ENCODE results near the gene HTT.

DNA sequence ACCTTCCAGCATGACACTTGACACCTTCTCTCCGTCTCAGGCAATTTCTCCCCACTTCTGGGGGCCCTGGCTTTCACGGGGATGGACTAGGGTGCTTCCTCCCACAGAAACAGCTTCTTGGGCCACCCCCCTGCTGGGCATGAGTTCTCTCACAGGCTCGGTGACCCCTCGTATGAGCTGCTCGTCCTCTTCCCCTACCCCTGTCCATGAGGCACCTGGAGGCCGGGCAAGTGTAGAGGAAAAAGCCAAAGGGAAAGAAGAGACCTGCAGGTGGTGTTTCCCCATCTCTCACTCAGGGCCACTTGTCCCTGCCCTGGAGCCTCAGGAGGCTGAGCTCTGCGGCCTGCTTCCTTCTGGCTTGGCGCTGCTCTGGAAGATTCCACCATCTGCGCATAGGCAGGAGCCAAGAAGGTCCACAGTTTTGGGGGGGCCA lies 216.4 kb downstream of the HTT start:
- TF ChIP-seq, protein P1, sequence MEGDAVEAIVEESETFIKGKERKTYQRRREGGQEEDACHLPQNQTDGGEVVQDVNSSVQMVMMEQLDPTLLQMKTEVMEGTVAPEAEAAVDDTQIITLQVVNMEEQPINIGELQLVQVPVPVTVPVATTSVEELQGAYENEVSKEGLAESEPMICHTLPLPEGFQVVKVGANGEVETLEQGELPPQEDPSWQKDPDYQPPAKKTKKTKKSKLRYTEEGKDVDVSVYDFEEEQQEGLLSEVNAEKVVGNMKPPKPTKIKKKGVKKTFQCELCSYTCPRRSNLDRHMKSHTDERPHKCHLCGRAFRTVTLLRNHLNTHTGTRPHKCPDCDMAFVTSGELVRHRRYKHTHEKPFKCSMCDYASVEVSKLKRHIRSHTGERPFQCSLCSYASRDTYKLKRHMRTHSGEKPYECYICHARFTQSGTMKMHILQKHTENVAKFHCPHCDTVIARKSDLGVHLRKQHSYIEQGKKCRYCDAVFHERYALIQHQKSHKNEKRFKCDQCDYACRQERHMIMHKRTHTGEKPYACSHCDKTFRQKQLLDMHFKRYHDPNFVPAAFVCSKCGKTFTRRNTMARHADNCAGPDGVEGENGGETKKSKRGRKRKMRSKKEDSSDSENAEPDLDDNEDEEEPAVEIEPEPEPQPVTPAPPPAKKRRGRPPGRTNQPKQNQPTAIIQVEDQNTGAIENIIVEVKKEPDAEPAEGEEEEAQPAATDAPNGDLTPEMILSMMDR (IDR thresholded peaks at IDR 0.05), result no peak
- no peak for TF ChIP-seq POLR2A (IDR thresholded peaks at IDR 0.05)

Measured in adrenal gland (tissue), 5 donors.